Mammary epithelial cell (primary cell): ENCODE data around the gene ATP1A3.

Experiments
- EZH2 ChIP-seq: IDR thresholded peaks from 2 replicates; pipeline ENCODE4 v1.6.1; 2012; ENCODE audit warnings: low read length, inconsistent platforms, borderline replicate concordance
- TF ChIP-seq, protein P1 (sequence below), 2 donors: IDR thresholded peaks in 1 of 2; conservative IDR thresholded peaks in 1 of 2; 2 replicates each; pipeline ENCODE4 v1.5.1; 2011 to 2012; ENCODE audit warnings: inconsistent platforms in 2 of 2, low read length in 2 of 2, mild to moderate bottlenecking in 2 of 2, control low read depth in 1 of 2, low read depth in 1 of 2; ENCODE audit not compliant: insufficient read depth in 1 of 2; ENCODE audit errors: extremely low read depth in 1 of 2

DNA sequence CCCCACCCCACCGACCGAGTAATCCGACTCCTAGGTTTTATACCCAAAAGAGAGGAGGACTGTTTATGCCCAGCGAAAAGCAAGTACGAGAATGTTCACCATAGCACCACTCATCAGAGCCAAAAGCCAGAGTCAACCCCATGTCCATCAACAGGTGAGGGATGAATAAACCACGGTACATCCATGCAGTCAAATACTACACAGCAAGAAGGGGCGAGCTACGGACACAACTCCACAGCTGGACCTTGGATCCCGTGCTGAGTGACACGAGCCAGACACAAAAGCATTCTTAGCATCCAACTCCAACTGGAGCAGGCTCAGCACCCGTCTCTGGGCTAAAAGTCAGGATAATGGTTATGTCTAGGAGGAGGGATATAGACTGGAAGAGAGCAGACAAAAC, 22.7 kb downstream of the ATP1A3 start:
- TF ChIP-seq, protein P1, sequence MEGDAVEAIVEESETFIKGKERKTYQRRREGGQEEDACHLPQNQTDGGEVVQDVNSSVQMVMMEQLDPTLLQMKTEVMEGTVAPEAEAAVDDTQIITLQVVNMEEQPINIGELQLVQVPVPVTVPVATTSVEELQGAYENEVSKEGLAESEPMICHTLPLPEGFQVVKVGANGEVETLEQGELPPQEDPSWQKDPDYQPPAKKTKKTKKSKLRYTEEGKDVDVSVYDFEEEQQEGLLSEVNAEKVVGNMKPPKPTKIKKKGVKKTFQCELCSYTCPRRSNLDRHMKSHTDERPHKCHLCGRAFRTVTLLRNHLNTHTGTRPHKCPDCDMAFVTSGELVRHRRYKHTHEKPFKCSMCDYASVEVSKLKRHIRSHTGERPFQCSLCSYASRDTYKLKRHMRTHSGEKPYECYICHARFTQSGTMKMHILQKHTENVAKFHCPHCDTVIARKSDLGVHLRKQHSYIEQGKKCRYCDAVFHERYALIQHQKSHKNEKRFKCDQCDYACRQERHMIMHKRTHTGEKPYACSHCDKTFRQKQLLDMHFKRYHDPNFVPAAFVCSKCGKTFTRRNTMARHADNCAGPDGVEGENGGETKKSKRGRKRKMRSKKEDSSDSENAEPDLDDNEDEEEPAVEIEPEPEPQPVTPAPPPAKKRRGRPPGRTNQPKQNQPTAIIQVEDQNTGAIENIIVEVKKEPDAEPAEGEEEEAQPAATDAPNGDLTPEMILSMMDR (conservative IDR thresholded peaks at IDR 0.05 in 1 of 2, IDR thresholded peaks at IDR 0.05 in 1 of 2; ENCODE audit: extremely low read depth in 1 of 2, insufficient read depth in 1 of 2, low read depth in 1 of 2, low read length in 2 of 2) = no peak
- TF ChIP-seq EZH2 = no peak
